Prostate gland (tissue), 2 donors: ENCODE measurements around the gene NFYC.

Experiments
- POLR2A ChIP-seq: fragments of 450-650 bp; IDR thresholded peaks from one replicate; pipeline ENCODE4 v1.6.1; 2016; ENCODE audit warnings: antibody characterized with exemption, mild to moderate bottlenecking
- POLR2AphosphoS5 ChIP-seq: sonication (generic); formaldehyde crosslinking; IDR thresholded peaks from one replicate; pipeline ENCODE4 v1.6.1; 2017; ENCODE audit warnings: antibody characterized with exemption
- TF ChIP-seq, protein P1 (sequence below), 4 experiments: fragments of 200-600 bp in 2 of 4; fragments of 450-650 bp in 2 of 4; sonication (generic) in 2 of 4; IDR thresholded peaks; 1 replicate in 3 of 4; 2 replicates in 1 of 4; pipeline ENCODE4 v1.5.1; 2016 to 2019; ENCODE audit warnings: antibody characterized with exemption in 4 of 4, mild to moderate bottlenecking in 2 of 4, moderate library complexity in 2 of 4

DNA sequence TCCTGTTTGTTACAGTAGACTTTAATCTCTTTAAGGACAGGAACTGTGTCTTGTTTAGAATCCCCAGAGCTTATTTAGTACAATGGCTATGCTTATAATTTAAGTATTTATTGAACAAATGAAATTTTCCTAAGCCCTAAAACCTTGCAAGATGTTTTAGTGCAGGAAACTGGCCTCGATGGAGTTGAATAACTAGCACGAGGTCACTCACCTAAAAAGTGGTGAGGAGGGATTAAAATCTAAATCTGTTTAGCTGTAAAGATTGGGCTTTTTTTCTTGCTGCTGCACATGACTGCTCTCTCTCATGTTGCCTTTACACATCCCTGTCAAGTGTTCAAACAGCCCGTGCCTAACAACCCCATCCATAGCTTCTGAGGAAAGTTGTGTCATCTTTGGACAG, 10.2 kb downstream of the NFYC start:
- TF ChIP-seq, protein P1, sequence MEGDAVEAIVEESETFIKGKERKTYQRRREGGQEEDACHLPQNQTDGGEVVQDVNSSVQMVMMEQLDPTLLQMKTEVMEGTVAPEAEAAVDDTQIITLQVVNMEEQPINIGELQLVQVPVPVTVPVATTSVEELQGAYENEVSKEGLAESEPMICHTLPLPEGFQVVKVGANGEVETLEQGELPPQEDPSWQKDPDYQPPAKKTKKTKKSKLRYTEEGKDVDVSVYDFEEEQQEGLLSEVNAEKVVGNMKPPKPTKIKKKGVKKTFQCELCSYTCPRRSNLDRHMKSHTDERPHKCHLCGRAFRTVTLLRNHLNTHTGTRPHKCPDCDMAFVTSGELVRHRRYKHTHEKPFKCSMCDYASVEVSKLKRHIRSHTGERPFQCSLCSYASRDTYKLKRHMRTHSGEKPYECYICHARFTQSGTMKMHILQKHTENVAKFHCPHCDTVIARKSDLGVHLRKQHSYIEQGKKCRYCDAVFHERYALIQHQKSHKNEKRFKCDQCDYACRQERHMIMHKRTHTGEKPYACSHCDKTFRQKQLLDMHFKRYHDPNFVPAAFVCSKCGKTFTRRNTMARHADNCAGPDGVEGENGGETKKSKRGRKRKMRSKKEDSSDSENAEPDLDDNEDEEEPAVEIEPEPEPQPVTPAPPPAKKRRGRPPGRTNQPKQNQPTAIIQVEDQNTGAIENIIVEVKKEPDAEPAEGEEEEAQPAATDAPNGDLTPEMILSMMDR (IDR thresholded peaks at IDR 0.05), result no peak
- TF ChIP-seq POLR2AphosphoS5, result no peak
- no peak for TF ChIP-seq POLR2A
